B cell (primary cell): Measurements from ENCODE around the gene ZC3H11A.

Experiments used
- CTCF ChIP-seq: fragments of 200-600 bp; IDR thresholded peaks from one replicate; pipeline ENCODE4 v1.8.0; 2022; ENCODE audit warnings: antibody characterized with exemption, mild to moderate bottlenecking
- EZH2 ChIP-seq: IDR thresholded peaks from 2 replicates; pipeline ENCODE4 v1.6.1; 2012; ENCODE audit warnings: borderline replicate concordance, low read depth, mild to moderate bottlenecking, moderate library complexity, low read length; ENCODE audit not compliant: insufficient read depth, poor library complexity, severe bottlenecking

- no peak for TF ChIP-seq CTCF
- TF ChIP-seq EZH2, result no peak
These were observed 2.7 kb downstream of the ZC3H11A start for GRCh38 chr1:203797948-203798655.
